ENCODE data around the gene NFKBIB. TPM values are rescaled to one million over a fixed set of nuclear protein-coding genes. Genes with fewer than 3 reads are reported as not detected.
A peak's percentile ranks its signal among the peaks of the same experiment; 100 is the strongest.
"Not testable (repeated sequence)": the region's sequence is repeated elsewhere in the genome, so short reads cannot be mapped to it uniquely, and the experiment has no call there.

NFKBIB gene
- polyA plus RNA-seq, 1 donor from 2014 or later = 18.2 TPM

GRCh38 chr19:38883286-38883685, 16.5 kb upstream of the NFKBIB start:
- Mint-ChIP-seq H3K4me1 (peaks cover 6 to 20% (median 15%) of the 10 kb centered on the region in 3 donors), H3K36me3 (peaks cover 4% of the 10 kb centered on the region), H3K9me3 (no peaks in the 10 kb centered on the region), H3K4me3 (no peak overlapping the region), H3K27ac (peak overlapping the region in 1 of 3 donors; percentile 67), H3K27me3 (peaks cover 2% of the 10 kb centered on the region)

DNA sequence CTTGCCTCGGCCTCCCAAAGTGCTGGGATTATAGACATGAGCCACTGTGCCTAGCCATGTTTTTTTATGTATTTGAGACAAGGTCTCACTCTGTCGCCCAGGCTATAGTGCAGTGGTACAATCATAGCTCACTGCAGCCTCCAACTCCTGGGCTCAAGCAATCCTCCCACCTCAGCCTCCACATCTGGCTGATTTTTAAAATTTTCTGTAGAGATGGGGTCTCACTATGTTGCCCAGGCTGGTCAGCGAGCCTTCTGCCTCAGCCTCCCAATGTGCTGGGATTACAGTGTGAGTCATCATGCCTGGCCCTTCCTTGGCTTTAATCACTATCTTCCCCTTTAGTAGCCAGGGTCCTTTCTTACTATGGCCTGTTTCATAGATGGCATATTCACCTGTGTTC, 15.1 kb upstream of the NFKBIB start:
- not testable (repeated sequence) for H3K9me3 Mint-ChIP-seq, H3K36me3 Mint-ChIP-seq, H3K27me3 Mint-ChIP-seq, H3K27ac Mint-ChIP-seq, H3K4me3 Mint-ChIP-seq
- peaks cover 5 to 13% (median 10%) of the 10 kb centered on the region in 3 donors for H3K4me1 Mint-ChIP-seq

GRCh38 chr19:38888876-38889275, 10.9 kb upstream of the NFKBIB start:
- H3K27ac Mint-ChIP-seq = peak overlapping the region in 1 of 3 donors; percentile 16
- H3K9me3 Mint-ChIP-seq = no peaks in the 10 kb centered on the region
- no peaks in the 10 kb centered on the region for H3K27me3 Mint-ChIP-seq
- H3K4me3 Mint-ChIP-seq = no peak overlapping the region
- peaks cover 2% of the 10 kb centered on the region for H3K36me3 Mint-ChIP-seq
- H3K4me1 Mint-ChIP-seq = peaks cover 3 to 5% (median 4%) of the 10 kb centered on the region in 3 donors

DNA sequence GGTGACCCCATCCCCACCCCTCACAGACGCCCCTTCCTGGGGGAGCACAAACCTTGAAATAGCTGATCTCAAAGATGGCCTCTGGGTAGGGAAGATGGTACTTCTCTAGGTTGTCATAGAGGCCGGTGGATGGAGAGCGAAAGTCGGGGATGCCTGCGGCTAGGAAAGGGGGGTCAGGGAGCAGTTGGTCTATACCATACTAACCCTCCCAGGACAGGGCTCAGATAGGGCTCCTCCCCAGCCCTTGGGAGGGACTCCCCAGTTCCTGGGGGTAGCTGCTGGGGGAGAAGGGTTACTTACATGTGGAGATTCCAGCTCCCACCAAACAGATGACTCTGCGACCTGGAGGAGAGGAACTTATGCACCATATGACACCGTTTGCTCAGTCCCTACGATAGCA, 10.0 kb upstream of the NFKBIB start:
- Mint-ChIP-seq H3K36me3 (peaks cover 2% of the 10 kb centered on the region), H3K27me3 (no peaks in the 10 kb centered on the region), H3K27ac (no peak overlapping the region), H3K9me3 (no peaks in the 10 kb centered on the region), H3K4me1 (peaks cover 4 to 5% (median 5%) of the 10 kb centered on the region in 3 donors), H3K4me3 (no peak overlapping the region)

DNA sequence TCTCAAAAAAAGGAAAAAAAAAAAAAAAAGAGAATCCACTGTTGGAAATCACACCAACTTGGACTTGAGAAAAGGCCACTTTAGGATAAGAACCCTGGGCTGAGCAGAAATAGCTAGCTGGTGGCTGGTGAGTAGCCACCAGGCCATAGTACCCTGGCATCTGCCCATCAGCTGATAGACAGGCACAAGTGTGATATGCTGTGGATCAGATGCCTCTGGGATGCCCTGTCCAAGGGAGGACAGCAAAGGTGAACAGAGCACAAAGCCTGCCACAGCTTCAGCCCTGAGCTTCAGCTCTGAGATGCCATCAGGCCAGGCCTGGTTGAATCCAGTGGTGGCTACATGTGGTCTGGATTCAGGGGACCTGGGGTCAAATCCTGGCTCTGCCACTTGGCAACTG, 9.1 kb upstream of the NFKBIB start:
- H3K27me3 Mint-ChIP-seq = no peaks in the 10 kb centered on the region
- peaks cover 4 to 5% (median 5%) of the 10 kb centered on the region in 3 donors for H3K4me1 Mint-ChIP-seq
- H3K27ac Mint-ChIP-seq = no peak overlapping the region
- no peak overlapping the region for H3K4me3 Mint-ChIP-seq
- peaks cover 2% of the 10 kb centered on the region for H3K36me3 Mint-ChIP-seq
- H3K9me3 Mint-ChIP-seq = no peaks in the 10 kb centered on the region

DNA sequence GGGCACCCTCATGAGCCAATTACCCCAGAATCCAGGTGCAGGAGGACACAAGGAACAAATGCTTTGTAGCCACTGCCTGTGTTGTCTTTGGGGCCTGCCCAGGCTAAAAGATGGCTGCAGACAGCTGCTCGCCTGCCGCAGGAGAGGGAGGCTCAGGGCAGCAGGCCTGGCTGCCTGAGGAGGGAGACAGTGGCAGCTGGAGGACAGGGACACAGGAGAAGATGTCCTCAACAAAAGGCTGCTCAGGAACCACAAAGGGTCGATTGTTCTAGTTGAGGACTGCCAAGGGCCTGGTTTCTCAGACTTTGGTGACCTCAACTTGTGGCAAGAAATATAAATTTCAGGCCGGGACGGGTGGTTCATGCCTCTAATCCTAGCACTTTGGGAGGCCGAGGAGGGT, 8.0 kb upstream of the NFKBIB start:
- Mint-ChIP-seq H3K4me1 (peaks cover 4 to 5% (median 5%) of the 10 kb centered on the region in 3 donors), H3K9me3 (no peaks in the 10 kb centered on the region), H3K27me3 (no peaks in the 10 kb centered on the region), H3K27ac (no peak overlapping the region), H3K36me3 (peaks cover 2% of the 10 kb centered on the region), H3K4me3 (no peak overlapping the region)

DNA sequence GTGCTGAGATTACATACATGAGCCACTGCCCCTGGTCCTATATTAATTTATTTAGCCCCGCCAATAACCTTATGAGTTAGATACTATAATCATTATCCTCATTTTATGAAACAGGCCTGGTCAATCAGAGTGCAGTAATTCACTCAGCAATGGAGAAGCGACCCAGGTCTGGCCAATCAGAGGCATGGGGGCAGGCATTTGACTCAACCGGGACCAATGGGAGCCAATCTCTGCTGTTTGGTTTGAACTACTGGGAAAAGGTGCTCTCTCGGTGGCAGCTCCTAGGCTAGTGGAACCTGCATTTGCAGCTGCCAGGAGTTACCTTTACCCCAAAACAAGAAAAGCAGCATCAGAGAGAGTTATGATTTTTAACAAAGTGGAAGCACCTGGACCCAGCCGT, 6.9 kb upstream of the NFKBIB start:
- Mint-ChIP-seq H3K4me1 (peaks cover 0 to 4% (median 3%) of the 10 kb centered on the region in 3 donors), H3K36me3 (peaks cover 2% of the 10 kb centered on the region), H3K27ac (no peak overlapping the region), H3K9me3 (no peaks in the 10 kb centered on the region), H3K4me3 (peak overlapping the region in 1 of 4 donors; percentile 26), H3K27me3 (no peaks in the 10 kb centered on the region)

GRCh38 chr19:38893341-38893771, 6.4 kb upstream of the NFKBIB start:
- H3K36me3 Mint-ChIP-seq = peaks cover 2% of the 10 kb centered on the region
- H3K27ac Mint-ChIP-seq = no peak overlapping the region
- no peak overlapping the region for H3K4me3 Mint-ChIP-seq
- no peaks in the 10 kb centered on the region for H3K27me3 Mint-ChIP-seq
- H3K9me3 Mint-ChIP-seq = no peaks in the 10 kb centered on the region
- H3K4me1 Mint-ChIP-seq = peaks cover 0 to 6% (median 3%) of the 10 kb centered on the region in 3 donors

- Mint-ChIP-seq H3K9me3 (no peaks in the 10 kb centered on the region), H3K27ac (no peak overlapping the region), H3K27me3 (peaks cover 3% of the 10 kb centered on the region), H3K36me3 (peaks cover 2% of the 10 kb centered on the region), H3K4me1 (peaks cover 4 to 12% (median 8%) of the 10 kb centered on the region in 3 donors), H3K4me3 (no peak overlapping the region)
Measured at GRCh38 chr19:38894968-38895367, 4.8 kb upstream of the NFKBIB start.

- H3K36me3 Mint-ChIP-seq = peaks cover 2% of the 10 kb centered on the region
- H3K27me3 Mint-ChIP-seq = peaks cover 3% of the 10 kb centered on the region
- H3K9me3 Mint-ChIP-seq = no peaks in the 10 kb centered on the region
- H3K4me1 Mint-ChIP-seq = peaks cover 9 to 24% (median 22%) of the 10 kb centered on the region in 3 donors
- H3K27ac Mint-ChIP-seq = peak overlapping the region; percentile 55 to 97 (median 94)
- H3K4me3 Mint-ChIP-seq = peak overlapping the region; percentile 84 to 95 (median 91)
Measured at GRCh38 chr19:38898788-38899446, 852 bp upstream of the NFKBIB start.

DNA sequence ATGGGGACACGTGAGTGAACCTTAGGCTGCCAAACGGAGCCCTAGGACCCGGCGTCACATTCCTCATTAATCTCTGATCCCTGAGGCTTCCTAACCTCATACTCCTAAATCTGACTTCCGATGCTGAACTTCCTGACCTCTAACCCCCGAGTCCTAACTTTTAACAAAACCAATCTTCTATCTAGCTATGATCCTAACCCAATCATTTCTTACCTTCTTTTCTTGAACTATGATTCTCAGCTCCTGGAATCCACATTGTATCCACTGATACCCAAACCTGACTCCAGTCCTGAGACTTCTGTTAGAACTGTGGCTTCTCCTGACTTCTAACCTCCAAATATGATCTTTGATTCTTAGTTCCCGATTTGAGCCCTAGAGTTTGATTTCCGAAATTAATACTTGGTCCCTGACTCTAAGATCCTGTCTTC, 447 bp downstream of the NFKBIB start:
- H3K4me3 Mint-ChIP-seq = peak overlapping the region; percentile 84 to 95 (median 91)
- H3K27me3 Mint-ChIP-seq = peaks cover 3% of the 10 kb centered on the region
- H3K36me3 Mint-ChIP-seq = peaks cover 7% of the 10 kb centered on the region
- no peaks in the 10 kb centered on the region for H3K9me3 Mint-ChIP-seq
- H3K27ac Mint-ChIP-seq = peak overlapping the region; percentile 55 to 97 (median 94)
- H3K4me1 Mint-ChIP-seq = peaks cover 13 to 29% (median 26%) of the 10 kb centered on the region in 3 donors

GRCh38 chr19:38900743-38901190, 998 bp downstream of the NFKBIB start:
- Mint-ChIP-seq H3K36me3 (peaks cover 8% of the 10 kb centered on the region), H3K4me1 (peaks cover 13 to 29% (median 26%) of the 10 kb centered on the region in 3 donors), H3K27me3 (peaks cover 3% of the 10 kb centered on the region), H3K4me3 (peak overlapping the region; percentile 84 to 95 (median 91)), H3K9me3 (no peaks in the 10 kb centered on the region), H3K27ac (peak overlapping the region; percentile 53 to 97 (median 55))

- Mint-ChIP-seq H3K27ac (no peak overlapping the region), H3K36me3 (peaks cover 8% of the 10 kb centered on the region), H3K4me1 (peaks cover 13 to 29% (median 26%) of the 10 kb centered on the region in 3 donors), H3K4me3 (peak overlapping the region; percentile 16 to 84 (median 35)), H3K27me3 (peaks cover 3% of the 10 kb centered on the region), H3K9me3 (no peaks in the 10 kb centered on the region)
Measured at GRCh38 chr19:38901683-38902082, 1.9 kb downstream of the NFKBIB start.

DNA sequence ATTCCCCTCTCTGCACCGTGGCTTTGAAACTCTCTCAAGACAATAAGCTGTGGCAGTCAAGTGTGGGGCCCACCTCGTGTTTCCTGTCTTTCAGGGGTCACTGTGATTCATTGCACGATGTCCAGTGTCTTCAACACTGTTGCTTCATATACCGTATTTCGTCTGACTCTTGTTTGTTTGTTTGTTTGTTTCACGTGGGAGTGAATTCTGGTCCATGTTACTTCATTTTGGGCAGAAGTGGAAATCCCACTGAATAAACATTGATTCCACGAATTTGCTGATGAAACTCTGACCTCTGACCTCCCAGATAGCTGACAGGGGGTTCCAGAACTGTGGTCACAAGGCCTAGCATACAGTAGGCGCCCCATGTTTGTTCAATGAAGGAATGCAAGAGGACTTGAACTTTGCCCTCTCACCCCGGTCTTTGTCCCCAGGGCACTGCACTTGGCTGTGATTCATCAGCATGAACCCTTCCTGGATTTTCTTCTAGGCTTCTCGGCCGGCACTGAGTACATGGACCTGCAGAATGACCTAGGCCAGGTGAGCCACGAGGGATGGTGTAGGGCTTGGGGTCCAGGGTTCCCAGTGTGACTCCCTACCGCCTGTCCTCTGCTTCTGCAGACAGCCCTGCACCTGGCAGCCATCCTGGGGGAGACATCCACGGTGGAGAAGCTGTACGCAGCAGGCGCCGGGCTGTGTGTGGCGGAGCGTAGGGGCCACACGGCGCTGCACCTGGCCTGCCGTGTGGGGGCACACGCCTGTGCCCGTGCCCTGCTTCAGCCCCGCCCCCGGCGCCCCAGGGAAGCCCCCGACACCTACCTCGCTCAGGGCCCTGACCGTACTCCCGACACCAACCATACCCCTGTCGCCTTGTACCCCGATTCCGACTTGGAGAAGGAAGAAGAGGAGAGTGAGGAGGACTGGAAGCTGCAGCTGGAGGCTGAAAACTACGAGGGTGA, 5.1 kb downstream of the NFKBIB start:
- Mint-ChIP-seq H3K27me3 (no peaks in the 10 kb centered on the region), H3K9me3 (no peaks in the 10 kb centered on the region), H3K27ac (peak overlapping the region in 1 of 3 donors; percentile 84)

GRCh38 chr19:38905620-38906019, 5.9 kb downstream of the NFKBIB start:
- no peaks in the 10 kb centered on the region for H3K27me3 Mint-ChIP-seq
- peaks cover 16% of the 10 kb centered on the region for H3K36me3 Mint-ChIP-seq
- H3K9me3 Mint-ChIP-seq = no peaks in the 10 kb centered on the region
- no peak overlapping the region for H3K27ac Mint-ChIP-seq
- no peak overlapping the region for H3K4me3 Mint-ChIP-seq
- peaks cover 8 to 20% (median 13%) of the 10 kb centered on the region in 3 donors for H3K4me1 Mint-ChIP-seq

More for the DNA sequence above, 5.1 kb downstream of the NFKBIB start:
- peaks cover 9 to 24% (median 17%) of the 10 kb centered on the region in 3 donors for H3K4me1 Mint-ChIP-seq
- peaks cover 16% of the 10 kb centered on the region for H3K36me3 Mint-ChIP-seq
- peak overlapping the region in 1 of 4 donors; percentile 40 for H3K4me3 Mint-ChIP-seq

Data from IgD-negative memory B cell (primary cell).